GM19438 (cell line): ENCODE data around the gene NPLOC4.

Source experiments
- ATAC-seq: cut with Tn5 transposase; IDR thresholded peaks from one replicate; pipeline ENCODE4 v1.9.1; 2021; ENCODE audit warnings: low read depth; ENCODE audit not compliant: unreplicated experiment

NPLOC4 gene

DNA sequence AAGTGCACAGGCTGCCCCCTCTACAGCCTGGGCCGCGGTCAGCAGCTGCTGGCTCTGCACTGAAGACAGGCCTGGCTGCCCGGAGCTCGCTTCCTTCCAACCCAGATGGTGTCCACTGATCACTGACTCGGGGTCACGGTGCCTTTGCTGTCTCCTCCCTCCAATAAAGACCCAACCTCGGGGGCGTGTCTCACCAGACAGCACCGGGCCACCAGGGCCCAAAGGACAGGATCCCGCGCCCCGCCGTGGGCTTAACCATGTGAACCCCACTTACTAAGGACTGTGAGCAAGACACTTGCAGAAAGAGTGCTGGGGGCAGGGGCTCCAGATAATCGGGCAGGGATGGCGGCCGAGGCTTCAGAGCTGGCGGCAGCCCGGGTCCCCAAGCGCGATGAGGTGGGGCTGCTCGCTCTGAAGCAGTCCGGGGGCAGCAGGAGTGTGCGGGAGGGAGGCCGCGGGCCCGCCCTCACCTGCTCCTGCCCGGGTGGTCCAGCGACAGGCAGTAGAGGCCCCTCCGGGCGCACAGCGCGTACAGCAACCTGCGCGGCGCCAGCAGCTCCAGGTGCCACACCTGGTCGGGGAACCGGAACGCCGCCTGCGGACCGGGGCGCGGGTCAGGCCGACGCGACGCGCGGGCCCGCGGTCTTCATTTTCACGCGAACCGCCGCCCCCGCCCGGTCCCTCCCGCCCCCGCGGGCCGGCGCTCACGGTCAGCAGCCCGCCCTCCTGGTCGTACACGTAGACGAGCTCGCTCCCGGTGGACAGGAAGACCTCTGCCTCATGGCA is 85.3 kb downstream of the NPLOC4 start:
- peak; percentile 3 for ATAC-seq

GRCh38 chr17:81550830-81551457 is 86.0 kb downstream of the NPLOC4 start:
- ATAC-seq: no peak

- ATAC-seq: no peak
These were observed 86.6 kb downstream of the NPLOC4 start for GRCh38 chr17:81550285-81550684.

GRCh38 chr17:81549826-81550225 is 87.1 kb downstream of the NPLOC4 start:
- ATAC-seq: no peak

DNA sequence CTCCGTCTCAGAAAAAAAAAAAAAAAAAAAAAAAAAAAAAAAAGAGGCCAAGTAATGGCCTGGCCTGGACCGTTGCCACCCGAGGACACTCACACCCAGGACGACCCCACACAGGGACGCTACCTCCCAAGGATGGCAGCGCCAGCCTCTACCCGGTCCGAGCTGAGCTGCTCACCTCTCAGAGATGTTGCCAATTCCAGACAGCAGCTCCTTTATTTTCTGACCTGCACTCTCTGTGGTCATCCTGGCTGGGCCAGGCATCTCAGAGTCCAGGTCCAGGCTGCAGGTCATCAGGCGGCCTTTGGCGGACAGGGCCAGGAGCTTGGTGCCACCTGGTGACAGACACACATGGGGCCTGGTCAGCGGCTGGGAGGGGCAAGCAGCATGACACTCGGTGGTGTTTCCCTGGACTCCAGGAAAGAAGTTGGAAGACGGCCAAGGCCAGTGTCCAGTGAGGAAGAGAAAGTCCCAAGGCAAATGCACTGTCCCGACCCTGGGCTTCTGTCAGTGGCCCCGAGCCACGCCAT is 87.8 kb downstream of the NPLOC4 start:
- no peak for ATAC-seq

GRCh38 chr17:81547614-81547982 is 89.3 kb downstream of the NPLOC4 start:
- ATAC-seq: no peak

GRCh38 chr17:81546906-81547613 is 89.9 kb downstream of the NPLOC4 start:
- no peak for ATAC-seq

DNA sequence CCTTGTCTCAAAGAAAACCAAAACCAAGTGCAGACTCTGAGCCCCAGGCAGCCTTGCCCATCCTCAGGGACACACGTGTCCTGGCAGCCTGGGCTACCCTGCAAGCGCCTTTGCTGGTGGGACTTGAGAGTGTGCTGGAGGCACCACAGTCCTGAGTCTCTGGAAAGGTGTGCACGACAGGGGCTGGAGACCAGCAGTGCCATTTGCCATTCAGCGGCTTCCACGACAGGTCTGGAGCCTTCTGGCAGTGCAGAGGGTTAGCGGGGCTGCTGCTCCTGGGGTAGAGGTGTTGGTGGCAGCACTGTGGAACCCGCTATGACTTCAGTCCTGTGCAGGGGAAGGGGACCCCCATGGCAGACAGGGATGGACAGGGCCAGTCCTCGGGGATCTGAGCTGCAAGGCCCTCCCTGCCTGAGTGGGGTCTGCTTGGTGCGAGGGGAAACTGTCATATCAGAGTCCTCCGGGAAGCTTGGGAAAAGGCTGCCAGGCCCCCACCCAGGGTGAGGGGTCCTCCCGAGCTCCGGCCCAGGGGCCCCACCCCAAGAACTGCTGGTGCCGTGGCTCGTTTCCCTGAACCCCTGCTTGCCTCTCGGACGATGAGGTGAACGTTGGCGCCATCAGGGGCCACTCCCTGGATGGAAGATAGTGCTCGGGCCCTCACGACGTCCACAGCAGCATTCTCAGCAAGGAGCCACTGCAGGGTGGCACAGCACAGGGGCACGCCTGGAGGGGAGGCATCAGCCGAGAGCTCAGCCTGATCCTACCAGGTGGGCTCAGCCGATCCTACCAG is 91.6 kb downstream of the NPLOC4 start:
- no peak for ATAC-seq

DNA sequence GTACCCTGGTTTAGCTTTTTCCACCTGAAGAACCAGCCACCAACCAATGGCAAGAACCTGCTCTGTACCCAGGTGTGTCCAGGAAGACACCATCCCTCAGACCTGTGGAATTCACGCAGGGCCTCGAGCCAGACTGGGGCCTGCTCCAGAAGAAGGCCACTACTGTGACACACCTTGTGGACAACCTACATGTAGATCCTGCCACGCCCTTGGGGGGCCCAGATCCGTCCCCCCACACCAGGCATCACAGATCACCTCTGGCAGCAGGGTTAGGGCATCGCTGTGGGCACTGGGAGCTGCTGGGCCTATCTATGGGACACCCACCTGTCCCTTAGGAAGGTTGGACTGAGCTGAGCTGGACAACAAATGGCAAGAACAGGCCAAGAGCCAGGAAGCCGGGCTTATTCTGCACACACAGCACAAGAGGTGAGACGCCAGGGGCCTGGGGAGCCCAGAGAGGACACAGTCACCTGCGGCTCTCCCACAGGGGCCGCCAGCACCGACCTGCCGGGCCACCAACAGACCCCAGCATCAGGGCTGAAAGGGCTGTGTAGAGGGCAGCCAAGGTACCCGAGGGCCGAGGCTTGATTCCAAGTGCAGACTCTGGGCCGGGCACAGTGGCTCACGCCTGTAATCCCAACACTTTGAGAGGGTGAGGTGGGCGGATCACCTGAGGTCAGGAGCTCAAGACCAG is 92.5 kb downstream of the NPLOC4 start:
- ATAC-seq: no peak

DNA sequence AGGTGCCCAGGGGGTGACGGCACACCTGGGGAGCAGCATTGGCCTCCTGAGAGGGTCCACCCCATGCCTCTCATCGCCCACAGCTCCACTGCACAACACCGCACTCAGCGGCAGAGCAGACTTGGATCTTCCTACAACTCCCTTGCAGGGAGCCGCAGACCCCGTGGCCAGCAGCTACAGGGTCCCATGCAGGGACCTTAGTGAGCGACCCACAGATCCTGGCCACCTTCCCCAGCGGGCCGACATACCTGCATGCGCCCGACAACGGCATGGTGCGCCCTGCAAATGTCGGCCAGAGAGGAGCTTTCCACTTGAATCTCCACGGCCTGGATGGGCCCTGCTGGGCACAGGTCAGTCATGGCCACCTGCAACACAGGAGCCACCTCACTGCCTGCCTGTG is 93.2 kb downstream of the NPLOC4 start:
- ATAC-seq: no peak

DNA sequence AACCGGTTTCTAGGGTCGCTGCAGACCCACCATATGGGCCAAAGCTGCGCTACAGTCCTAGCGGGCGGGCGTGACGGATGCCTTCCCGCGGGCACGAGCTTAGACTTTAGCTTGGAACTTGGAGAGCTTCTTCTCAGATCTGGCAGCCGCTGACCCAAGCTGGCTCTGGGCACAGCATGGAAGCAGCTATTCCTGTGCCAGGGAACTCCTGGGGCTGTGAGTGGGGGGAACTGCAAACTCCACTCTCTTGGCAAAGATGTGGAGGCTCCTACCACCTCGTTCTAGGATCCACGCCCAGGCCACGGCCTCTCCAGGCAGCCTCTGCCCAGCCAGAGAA is 93.6 kb downstream of the NPLOC4 start:
- no peak for ATAC-seq

DNA sequence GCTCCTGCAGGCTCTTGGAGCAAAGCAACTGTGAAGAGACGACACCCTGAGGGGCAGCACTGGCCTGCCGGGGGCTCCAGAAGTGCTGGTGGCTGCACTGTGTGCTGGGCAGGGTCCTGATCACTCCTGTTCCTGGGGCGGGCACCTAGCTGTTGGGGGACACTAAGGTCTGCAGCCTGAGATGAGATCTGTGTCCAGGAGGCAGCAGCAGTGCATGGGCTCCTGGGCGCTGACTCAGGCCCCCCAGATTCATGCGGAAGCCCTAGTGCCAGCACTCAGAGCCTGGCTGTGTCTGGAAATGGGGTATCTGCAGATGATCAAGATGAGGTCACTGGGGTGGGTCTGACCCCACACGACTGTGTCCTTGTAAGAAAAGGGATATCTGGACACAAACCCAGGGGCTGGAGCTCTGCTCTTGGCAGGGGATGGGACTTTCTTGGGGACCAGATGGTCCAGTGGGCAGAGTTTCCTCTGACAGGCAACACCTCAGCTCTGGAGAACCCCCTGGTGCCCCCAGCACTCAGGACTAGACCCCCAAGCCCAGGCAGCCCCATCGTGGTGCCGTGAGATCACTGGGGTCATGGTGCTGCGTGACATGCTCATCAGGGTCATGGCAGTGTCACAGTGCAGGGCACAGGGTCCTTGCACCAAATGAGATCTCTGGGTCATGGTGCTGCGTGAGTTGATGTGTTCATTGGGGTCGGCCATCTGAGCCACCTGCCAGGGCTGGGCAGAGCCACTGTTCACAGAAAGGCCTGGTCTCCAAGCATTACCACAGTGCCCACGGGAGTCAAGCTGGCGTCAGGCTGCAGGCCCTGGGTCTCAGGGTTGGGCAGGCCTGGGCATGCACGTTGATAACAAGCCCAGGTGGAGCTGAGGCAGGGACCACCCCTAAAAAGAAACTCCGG is 94.2 kb downstream of the NPLOC4 start:
- ATAC-seq: no peak

GRCh38 chr17:81541123-81541522 is 95.8 kb downstream of the NPLOC4 start:
- ATAC-seq: no peak

GRCh38 chr17:81540676-81541027 is 96.3 kb downstream of the NPLOC4 start:
- ATAC-seq: no peak

DNA sequence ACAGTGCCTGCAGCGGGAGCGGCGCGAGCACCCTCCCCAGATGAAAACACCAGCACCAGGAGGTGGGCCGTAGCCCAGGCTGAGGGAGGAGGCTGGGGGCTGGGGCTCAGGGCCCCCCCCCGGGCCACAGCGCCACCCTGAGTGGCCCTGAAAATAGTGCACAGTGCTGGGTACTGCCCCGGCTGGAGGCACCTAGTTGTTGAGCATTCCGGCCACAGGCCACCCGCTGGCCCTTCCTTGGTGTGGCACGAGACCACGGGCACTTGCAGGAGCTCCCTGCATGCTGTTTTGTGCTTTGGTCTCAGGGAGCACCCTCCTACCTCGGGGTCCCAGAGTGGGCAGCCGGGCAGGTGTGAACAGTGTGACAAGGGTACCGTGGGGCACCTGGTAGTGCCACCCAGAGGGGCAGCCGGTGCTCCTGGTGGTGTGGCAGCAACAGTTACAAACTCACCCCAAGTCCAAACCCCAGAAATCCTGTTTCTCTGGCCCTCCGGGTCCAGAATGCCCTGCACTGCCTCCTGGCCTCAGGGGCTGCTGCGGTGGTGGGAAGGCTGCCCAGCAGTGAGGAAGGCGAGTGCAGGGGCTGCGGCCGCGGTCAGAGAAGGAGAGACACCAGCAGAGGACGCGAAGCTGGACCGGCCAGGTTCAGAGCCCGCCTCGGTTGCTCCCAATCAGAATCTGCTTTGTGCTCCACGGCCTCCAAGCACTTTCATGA is 96.8 kb downstream of the NPLOC4 start:
- no peak for ATAC-seq

GRCh38 chr17:81539571-81539900 is 97.4 kb downstream of the NPLOC4 start:
- ATAC-seq: no peak

GRCh38 chr17:81538651-81539570 is 98.0 kb downstream of the NPLOC4 start:
- ATAC-seq: no peak
